Mesendoderm (in vitro differentiated cells): ENCODE results near the gene DTX1.
A peak's percentile ranks its signal among the peaks of the same experiment; 100 is the strongest.

Source experiments
- DNase-seq: peaks from one replicate; pipeline ENCODE4 v3.0.0; 2013
- H2AK5ac ChIP-seq: 2 replicates; pipeline ENCODE4 v1.6.1; 2013; ENCODE audit warnings: low read length, inconsistent platforms
- H2BK120ac ChIP-seq: 2 replicates; pipeline ENCODE4 v1.6.1; 2013; ENCODE audit warnings: low read depth, mild to moderate bottlenecking, low read length, moderate library complexity, mixed read lengths
- H2BK15ac ChIP-seq: replicated peaks from 2 replicates; pipeline ENCODE4 v1.6.1; 2013; ENCODE audit warnings: low read depth, mild to moderate bottlenecking, moderate library complexity
- H2BK5ac ChIP-seq: 2 replicates; pipeline ENCODE4 v1.6.1; 2013; ENCODE audit warnings: low read length, inconsistent platforms
- H3K18ac ChIP-seq: 2 replicates; pipeline ENCODE4 v1.6.1; 2013; ENCODE audit warnings: mild to moderate bottlenecking, low read length, mixed read lengths
- H3K23ac ChIP-seq: one replicate; pipeline ENCODE4 v1.6.1; 2013; ENCODE audit warnings: low read length
- H3K27ac ChIP-seq: 2 replicates; pipeline ENCODE4 v1.5.1; 2013; ENCODE audit warnings: low read depth, mild to moderate bottlenecking, inconsistent platforms, low read length, moderate library complexity
- H3K27me3 ChIP-seq: 2 replicates; pipeline ENCODE4 v1.6.1; 2013; ENCODE audit warnings: low read length, control low read depth, mild to moderate bottlenecking, inconsistent platforms; ENCODE audit not compliant: insufficient read depth, poor library complexity
- H3K36me3 ChIP-seq: 2 replicates; pipeline ENCODE4 v1.6.1; 2013; ENCODE audit warnings: low read length, inconsistent platforms; ENCODE audit not compliant: control insufficient read depth, insufficient read depth
- H3K4ac ChIP-seq: one replicate; pipeline ENCODE4 v1.6.1; 2013; ENCODE audit warnings: low read depth, mild to moderate bottlenecking, low read length, moderate library complexity
- H3K4me1 ChIP-seq: 2 replicates; pipeline ENCODE4 v1.6.1; 2013; ENCODE audit warnings: low read depth, low read length, inconsistent platforms; ENCODE audit not compliant: control insufficient read depth
- H3K4me2 ChIP-seq: 2 replicates; pipeline ENCODE4 v1.6.1; 2013; ENCODE audit warnings: low read length
- H3K4me3 ChIP-seq: 2 replicates; pipeline ENCODE4 v1.5.1; 2013; ENCODE audit warnings: mild to moderate bottlenecking, low read length
- H3K56ac ChIP-seq: one replicate; pipeline ENCODE4 v1.6.1; 2013; ENCODE audit warnings: low read length
- H3K79me1 ChIP-seq: 2 replicates; pipeline ENCODE4 v1.6.1; 2013; ENCODE audit warnings: low read length, inconsistent platforms
- H3K79me2 ChIP-seq: 2 replicates; pipeline ENCODE4 v1.6.1; 2013; ENCODE audit warnings: mild to moderate bottlenecking, low read length; ENCODE audit not compliant: control insufficient read depth, insufficient read depth
- H3K9ac ChIP-seq: 2 replicates; pipeline ENCODE4 v1.6.1; 2013; ENCODE audit warnings: low read length, inconsistent platforms
- H4K5ac ChIP-seq: one replicate; pipeline ENCODE4 v1.6.1; 2013; ENCODE audit warnings: low read length
- H4K8ac ChIP-seq: one replicate; pipeline ENCODE4 v1.6.1; 2013; ENCODE audit warnings: low read depth, mild to moderate bottlenecking, control low read depth, low read length, moderate library complexity
- whole genome bisulfite sequencing: extraction: QIAGEN DNeasy Blood & Tissue Kit; methylation state at CpG from one replicate; pipeline ENCODE4 v1.1.7; 2013; ENCODE audit warnings: low lambda C conversion rate, missing lambda C conversion rate; ENCODE audit not compliant: insufficient coverage; ENCODE audit errors: extremely low coverage; 5-methylcytosine and 5-hydroxymethylcytosine counted together

The DTX1 gene

GRCh38 chr12:113060336-113060960 lies 3.9 kb downstream of the DTX1 start:
- Histone ChIP-seq H3K9ac (no peak overlapping the region), H3K27me3 (peaks cover 6% of the 10 kb centered on the region)

DNA sequence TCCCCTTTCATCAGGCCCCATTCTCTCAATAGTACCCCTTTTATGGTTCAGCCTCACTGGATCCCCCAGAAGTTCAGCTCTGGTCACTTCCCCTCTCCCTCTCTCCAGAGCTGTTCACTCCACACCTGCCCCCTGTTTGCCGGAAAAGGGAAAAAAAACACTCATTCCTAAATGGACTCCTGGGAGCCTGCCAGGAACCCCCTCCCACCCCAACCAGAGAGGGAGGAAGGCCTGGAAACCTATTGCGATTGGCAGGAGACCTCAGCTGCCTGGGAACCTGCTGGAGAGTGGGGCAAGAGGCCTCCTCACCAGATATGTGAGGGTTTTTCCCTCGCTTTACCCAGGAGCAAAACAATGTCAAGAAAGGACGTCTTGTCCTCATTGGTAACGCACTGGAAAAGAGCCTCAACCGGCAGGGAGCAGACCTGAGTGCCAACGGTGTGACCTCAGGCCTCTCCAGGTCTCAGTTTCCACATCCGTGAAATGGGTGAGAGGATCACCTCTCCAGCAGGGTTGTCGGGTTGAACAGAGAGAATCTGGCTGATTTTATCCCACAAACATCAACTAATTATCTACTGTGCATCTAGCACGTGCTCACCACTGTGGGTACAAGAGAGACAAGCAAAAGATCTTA lies 4.6 kb downstream of the DTX1 start:
- Histone ChIP-seq H4K8ac (no peak overlapping the region), H3K27me3 (peaks cover 2% of the 10 kb centered on the region), H3K9ac (no peak overlapping the region), H2AK5ac (no peak overlapping the region), H3K36me3 (no peaks in the 10 kb centered on the region), H3K79me2 (no peaks in the 10 kb centered on the region), H3K4me3 (no peak overlapping the region), H3K23ac (no peak overlapping the region), H2BK120ac (no peak overlapping the region), H3K27ac (no peak overlapping the region), H2BK5ac (no peak overlapping the region), H3K18ac (no peak overlapping the region), H3K4me2 (no peak overlapping the region), H4K5ac (no peak overlapping the region), H3K4me1 (no peaks in the 10 kb centered on the region), H3K79me1 (no peaks in the 10 kb centered on the region), H3K4ac (no peak overlapping the region), H3K56ac (no peak overlapping the region), H2BK15ac (no peak overlapping the region)
- no peak for DNase-seq
- no CpG with 5 or more reads among the region's 10 CpGs for WGBS

More at GRCh38 chr12:113060336-113060960, 3.9 kb downstream of the DTX1 start:
- Histone ChIP-seq H3K23ac (no peak overlapping the region), H3K4me1 (no peaks in the 10 kb centered on the region), H3K4me3 (no peak overlapping the region), H2BK5ac (no peak overlapping the region), H3K36me3 (no peaks in the 10 kb centered on the region), H3K56ac (no peak overlapping the region), H3K79me1 (no peaks in the 10 kb centered on the region), H4K8ac (no peak overlapping the region), H3K18ac (no peak overlapping the region), H3K4ac (no peak overlapping the region), H2AK5ac (no peak overlapping the region), H3K27ac (no peak overlapping the region), H2BK15ac (no peak overlapping the region), H4K5ac (no peak overlapping the region), H2BK120ac (no peak overlapping the region), H3K79me2 (no peaks in the 10 kb centered on the region), H3K4me2 (no peak overlapping the region)
- no CpG with 5 or more reads among the region's 7 CpGs for WGBS
- DNase-seq = no peak

DNA sequence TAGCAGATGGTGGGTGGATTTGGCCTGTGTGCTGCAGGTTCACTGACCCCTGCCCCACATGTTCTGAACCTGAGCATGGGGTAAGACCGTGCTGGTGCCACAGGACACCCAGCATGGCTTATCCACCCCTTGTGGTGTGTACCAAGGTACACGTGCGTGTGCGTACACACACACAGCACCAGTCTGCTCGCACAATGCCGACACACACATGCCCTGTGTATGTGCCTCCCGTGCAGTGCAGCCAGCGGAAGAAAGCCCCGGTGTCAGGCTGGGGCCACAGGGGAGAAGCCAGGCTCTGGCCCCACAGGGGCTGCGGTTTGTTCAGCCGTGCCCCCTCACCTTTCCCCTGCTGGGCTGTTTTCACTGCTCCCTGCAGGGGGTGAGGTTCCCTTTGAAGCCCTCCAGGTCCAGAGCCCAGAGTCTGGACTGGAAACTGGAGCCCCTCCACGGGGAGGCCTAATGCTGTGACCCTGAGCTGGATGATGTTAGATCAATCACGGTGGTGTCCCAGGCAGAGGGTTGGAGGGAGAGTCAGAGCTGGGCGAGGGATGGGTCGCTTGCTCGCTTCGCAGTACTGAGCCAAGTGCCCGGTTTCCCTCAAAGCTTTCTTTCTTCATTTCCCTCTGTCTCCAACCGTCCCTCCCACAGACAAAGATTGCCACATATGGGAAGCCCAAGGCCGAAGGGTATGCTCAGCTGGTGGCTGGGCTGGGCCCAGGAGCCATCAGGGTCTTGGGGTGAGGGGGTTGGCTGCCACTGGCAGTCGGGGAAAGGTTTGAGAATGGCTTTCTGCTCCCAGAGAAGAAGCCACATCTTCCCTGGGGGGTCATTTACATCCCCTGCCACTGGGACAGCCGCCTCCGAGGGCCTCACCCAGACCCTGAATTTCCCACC lies 6.2 kb downstream of the DTX1 start:
- H4K8ac ChIP-seq = no peak overlapping the region
- H3K4me1 ChIP-seq = no peaks in the 10 kb centered on the region
- no peak overlapping the region for H3K18ac ChIP-seq
- H2BK5ac ChIP-seq = no peak overlapping the region
- no peak overlapping the region for H2AK5ac ChIP-seq
- H3K79me2 ChIP-seq = no peaks in the 10 kb centered on the region
- H3K56ac ChIP-seq = peak overlapping the region; percentile 15
- no peak overlapping the region for H2BK15ac ChIP-seq
- no peak overlapping the region for H3K9ac ChIP-seq
- H3K27me3 ChIP-seq = no peaks in the 10 kb centered on the region
- no peak overlapping the region for H3K4ac ChIP-seq
- H3K36me3 ChIP-seq = no peaks in the 10 kb centered on the region
- H3K79me1 ChIP-seq = no peaks in the 10 kb centered on the region
- no peak overlapping the region for H3K4me2 ChIP-seq
- no peak overlapping the region for H3K4me3 ChIP-seq
- H3K23ac ChIP-seq = no peak overlapping the region
- H4K5ac ChIP-seq = no peak overlapping the region
- H2BK120ac ChIP-seq = no peak overlapping the region
- no peak overlapping the region for H3K27ac ChIP-seq
- WGBS = no CpG with 5 or more reads among the region's 23 CpGs
- DNase-seq = no peak

DNA sequence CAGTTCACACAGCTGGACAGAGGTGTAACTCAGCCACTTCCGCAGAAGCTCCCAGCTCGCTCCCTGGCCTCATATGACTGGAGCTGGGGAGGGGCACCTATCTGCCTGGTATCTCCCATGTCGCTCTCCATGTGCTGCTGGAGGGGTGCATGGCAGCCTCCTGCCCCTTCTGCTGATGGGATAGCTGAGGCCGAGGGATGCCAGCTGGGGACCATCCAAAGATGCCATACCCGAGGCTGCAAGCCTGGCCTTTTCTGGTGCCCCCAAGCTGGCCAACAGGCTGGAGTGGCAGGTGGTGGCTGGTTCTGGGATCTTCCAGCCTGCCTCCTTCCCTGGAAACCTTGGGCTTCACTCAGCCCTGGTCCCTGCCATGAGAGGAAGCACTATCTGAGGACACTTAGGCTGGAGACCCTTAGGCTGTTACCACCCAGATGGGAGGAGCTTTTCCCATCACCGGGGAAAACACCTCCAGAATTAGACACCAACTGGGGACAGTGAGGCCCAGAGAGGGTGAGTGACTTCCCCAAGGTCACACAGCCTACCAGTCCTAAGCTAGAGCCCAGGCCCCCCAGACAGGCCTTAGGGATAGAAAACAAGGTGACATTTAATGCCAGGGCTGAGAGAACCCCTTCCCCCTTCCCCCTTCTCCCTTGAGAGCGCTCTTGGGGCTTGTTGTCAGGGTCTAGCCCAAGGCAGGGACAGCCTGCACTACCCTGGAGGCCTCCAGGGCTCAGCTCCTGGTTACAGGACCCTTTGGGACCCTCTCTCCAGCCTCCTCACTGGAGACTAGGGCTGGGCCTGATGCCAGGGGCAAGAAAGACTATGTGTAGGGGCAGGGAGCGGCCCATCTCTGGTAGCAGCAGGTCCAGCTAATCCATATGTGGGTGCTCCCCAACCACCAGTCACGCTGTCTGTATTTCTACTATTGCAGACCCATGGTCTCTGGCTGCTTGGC lies 7.1 kb downstream of the DTX1 start:
- Histone ChIP-seq H2AK5ac (no peak overlapping the region), H2BK15ac (no peak overlapping the region), H2BK120ac (no peak overlapping the region), H3K56ac (no peak overlapping the region), H2BK5ac (no peak overlapping the region), H3K36me3 (no peaks in the 10 kb centered on the region), H4K8ac (no peak overlapping the region), H3K4ac (no peak overlapping the region), H3K79me1 (no peaks in the 10 kb centered on the region), H4K5ac (no peak overlapping the region), H3K27me3 (no peaks in the 10 kb centered on the region), H3K79me2 (no peaks in the 10 kb centered on the region), H3K4me3 (no peak overlapping the region), H3K18ac (no peak overlapping the region), H3K27ac (no peak overlapping the region), H3K4me1 (no peaks in the 10 kb centered on the region), H3K9ac (no peak overlapping the region), H3K4me2 (no peak overlapping the region), H3K23ac (no peak overlapping the region)
- WGBS = no CpG with 5 or more reads among the region's 9 CpGs
- DNase-seq = no peak

DNA sequence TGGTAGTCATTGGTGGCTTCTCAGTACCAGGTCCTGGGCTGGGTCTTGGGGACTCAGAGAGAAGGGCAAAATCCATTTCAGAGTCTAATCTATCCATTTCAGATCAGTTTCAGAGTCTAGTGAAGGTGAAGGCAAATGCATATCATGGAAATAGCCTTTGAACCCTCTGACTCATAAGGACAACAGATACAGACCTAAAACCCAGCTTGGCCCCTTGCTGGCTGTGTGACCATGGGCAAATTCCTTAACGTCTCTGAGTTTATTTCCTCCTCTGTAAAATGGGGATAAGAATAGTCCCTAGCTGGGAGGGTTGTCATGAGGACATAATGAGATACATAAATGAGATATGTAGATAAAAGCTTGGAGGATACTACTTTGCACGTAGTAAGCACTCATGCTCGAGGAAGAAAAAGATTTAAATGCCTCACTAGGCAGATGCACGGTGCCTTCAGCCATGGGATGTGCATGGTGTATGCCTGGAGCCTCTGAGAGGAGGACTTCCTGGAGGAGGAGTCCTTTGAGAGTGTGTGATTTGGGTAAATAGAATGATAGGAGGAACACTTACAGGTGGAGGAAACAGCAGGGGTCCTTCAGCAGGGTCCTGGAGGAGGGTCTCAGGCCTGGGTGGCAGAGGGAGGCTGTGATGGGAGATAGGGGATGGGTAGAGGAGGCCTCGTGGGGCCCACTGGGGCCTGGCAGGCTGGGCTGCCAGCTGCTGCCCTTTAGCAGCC lies 8.0 kb downstream of the DTX1 start:
- Histone ChIP-seq H2BK15ac (no peak overlapping the region), H3K79me1 (no peaks in the 10 kb centered on the region), H4K5ac (no peak overlapping the region), H3K18ac (no peak overlapping the region), H3K23ac (no peak overlapping the region), H2AK5ac (no peak overlapping the region), H2BK5ac (no peak overlapping the region), H3K56ac (no peak overlapping the region), H4K8ac (no peak overlapping the region), H3K9ac (no peak overlapping the region), H2BK120ac (no peak overlapping the region), H3K27me3 (no peaks in the 10 kb centered on the region), H3K4me3 (no peak overlapping the region), H3K4ac (no peak overlapping the region), H3K4me2 (no peak overlapping the region), H3K79me2 (no peaks in the 10 kb centered on the region), H3K4me1 (no peaks in the 10 kb centered on the region), H3K27ac (no peak overlapping the region), H3K36me3 (no peaks in the 10 kb centered on the region)
- no peak for DNase-seq
- WGBS = no CpG with 5 or more reads among the region's 5 CpGs
